NCI-H82 treated with DMSO at 0.1 percent for 48 hours (cell line): ENCODE data around the gene GRAMD4.

Experiments
- DNase-seq: peaks from one replicate; lab custom pipeline; 2025; ENCODE audit not compliant: unreplicated experiment; lab: John Stamatoyannopoulos, UW

Gene GRAMD4

DNA sequence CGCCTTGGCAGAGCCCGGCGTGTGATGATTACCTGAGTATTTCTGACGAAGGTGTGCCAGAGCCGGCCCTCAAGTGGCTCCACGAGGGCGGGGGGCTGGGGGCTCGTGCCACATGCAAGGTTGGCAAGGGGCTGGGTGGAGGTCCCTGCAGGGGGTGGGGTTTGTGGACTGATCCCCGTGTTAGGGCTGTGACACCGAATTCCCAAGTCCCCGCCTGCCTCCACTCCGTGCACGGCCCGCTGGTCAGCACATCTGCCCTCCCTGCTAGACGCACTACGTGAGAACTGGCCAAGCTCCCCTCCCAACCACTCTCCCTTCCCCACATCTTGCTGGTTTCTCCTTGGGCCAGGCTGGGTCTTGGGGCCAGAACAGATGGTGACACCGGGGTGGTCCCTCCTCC lies 34.2 kb downstream of the GRAMD4 start:
- no peak for DNase-seq

GRCh38 chr22:46654927-46655595 lies 34.9 kb downstream of the GRAMD4 start:
- DNase-seq, result no peak

- DNase-seq, result no peak
These were observed 35.8 kb downstream of the GRAMD4 start for GRCh38 chr22:46655861-46656608.

DNA sequence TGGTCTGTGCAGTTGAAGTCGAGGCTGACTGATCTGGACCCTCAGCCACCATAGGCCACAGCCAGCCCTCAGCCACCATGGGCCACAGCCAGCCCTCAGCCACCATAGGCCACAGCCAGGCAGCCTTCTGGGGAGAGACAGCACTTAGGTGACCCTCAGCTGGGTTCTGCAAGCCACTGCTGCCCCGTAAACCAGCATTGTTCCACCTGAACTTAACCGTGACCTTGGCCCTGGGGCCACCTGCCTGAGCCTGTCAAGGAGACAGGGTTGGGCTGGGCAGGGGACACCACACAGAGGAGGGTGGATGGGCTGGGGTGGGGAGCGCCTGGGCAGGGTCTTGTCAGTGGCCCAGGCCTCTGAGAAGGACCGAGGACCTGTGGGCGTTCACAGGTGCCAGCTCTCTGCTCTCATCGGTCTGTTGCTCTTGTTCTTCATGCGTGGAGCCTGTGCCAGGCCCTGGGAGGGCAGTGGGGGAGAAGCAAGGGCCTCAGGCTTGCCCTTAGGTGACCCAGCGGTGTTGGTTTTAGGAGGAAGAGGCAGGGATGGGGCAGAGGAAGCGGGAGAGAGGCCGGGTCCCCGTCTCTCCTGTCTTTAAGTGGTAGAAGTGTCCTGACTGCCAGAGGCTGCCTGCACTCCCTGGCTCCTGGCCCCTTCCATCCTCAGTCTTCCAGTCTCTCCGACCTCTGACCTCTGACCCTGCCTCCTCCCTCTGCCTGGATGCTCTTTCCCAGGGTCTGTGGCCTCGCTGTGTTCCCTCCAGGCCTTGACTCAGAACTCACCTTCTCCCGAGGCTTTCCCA lies 36.9 kb downstream of the GRAMD4 start:
- DNase-seq, result no peak

DNA sequence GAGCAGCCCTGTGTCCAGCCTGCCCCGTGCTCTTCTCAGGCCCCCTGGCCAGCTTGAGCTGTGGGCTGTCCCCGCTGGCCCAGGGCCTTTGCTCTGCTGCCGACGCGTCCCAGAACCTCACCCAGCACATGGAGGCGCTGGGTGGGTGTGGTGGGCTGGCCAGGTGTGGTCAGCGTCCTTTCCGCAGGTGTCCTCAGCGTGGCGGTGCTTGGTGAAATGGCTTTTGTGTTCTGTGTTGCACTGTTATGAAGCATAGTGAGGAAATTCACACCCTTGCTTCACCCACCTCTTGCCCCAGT lies 37.4 kb downstream of the GRAMD4 start:
- DNase-seq, result no peak

- DNase-seq, result no peak
These were observed 38.1 kb downstream of the GRAMD4 start for GRCh38 chr22:46657996-46658947.

- DNase-seq, result no peak
These were observed 39.0 kb downstream of the GRAMD4 start for GRCh38 chr22:46659059-46659790.

DNA sequence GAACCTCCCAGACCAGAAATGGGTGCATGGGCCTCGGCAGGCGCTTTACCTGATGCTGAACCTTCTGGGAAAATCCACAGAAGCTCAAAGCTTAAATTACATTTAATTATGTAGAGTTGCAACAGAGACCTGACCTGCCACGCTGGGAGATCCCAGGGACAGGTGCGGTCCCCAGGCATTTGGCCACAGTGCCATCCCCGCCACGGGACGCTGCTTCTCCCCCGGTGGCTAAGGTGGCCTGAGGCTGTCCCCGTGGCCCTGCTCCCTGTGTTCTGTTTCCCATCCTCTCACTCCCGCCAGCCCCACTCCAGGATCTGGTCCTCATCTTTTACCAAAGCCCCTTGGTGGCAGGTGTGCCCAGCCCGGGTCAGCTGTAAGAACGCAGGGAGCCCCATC lies 39.6 kb downstream of the GRAMD4 start:
- no peak for DNase-seq

- no peak for DNase-seq
These were observed 40.5 kb downstream of the GRAMD4 start for GRCh38 chr22:46660604-46661201.

DNA sequence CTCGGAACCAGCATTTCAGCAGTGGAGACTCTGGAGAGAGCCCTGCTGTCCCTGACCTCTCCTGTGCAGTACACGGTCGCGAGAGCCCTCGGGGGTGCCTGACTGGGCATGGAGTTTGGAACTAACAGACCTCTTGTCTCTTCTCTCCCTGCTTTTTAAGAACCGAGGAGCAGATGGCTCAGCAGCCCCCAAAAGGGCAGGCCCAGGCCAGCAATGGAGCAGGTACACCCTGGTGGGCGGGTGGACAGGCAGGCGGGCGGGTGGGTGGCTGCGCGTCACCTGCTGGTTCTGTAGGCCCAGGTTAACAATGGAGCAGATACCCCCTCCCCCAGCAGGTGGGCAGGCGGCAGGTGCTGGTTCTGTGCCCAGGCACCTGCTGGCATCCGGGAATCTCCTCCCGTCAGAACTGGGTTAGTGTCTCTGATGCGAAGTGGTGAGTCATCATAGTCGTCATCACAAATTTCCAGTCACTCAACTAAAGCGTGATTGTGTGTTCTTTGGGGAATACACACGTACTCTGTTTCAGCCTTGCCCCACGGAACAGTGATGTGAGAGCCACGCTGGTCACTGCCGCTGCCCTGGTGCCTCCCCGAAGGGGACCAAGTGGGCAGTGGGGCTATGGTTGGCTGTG lies 41.1 kb downstream of the GRAMD4 start:
- no peak for DNase-seq

GRCh38 chr22:46662226-46662625 lies 42.0 kb downstream of the GRAMD4 start:
- no peak for DNase-seq

GRCh38 chr22:46663001-46663400 lies 42.8 kb downstream of the GRAMD4 start:
- DNase-seq, result no peak

GRCh38 chr22:46663436-46664100 lies 43.4 kb downstream of the GRAMD4 start:
- DNase-seq, result no peak

- DNase-seq, result no peak
These were observed 44.2 kb downstream of the GRAMD4 start for GRCh38 chr22:46664301-46664855.

GRCh38 chr22:46665151-46665695 lies 45.0 kb downstream of the GRAMD4 start:
- DNase-seq, result no peak

GRCh38 chr22:46665751-46666280 lies 45.6 kb downstream of the GRAMD4 start:
- DNase-seq, result no peak

DNA sequence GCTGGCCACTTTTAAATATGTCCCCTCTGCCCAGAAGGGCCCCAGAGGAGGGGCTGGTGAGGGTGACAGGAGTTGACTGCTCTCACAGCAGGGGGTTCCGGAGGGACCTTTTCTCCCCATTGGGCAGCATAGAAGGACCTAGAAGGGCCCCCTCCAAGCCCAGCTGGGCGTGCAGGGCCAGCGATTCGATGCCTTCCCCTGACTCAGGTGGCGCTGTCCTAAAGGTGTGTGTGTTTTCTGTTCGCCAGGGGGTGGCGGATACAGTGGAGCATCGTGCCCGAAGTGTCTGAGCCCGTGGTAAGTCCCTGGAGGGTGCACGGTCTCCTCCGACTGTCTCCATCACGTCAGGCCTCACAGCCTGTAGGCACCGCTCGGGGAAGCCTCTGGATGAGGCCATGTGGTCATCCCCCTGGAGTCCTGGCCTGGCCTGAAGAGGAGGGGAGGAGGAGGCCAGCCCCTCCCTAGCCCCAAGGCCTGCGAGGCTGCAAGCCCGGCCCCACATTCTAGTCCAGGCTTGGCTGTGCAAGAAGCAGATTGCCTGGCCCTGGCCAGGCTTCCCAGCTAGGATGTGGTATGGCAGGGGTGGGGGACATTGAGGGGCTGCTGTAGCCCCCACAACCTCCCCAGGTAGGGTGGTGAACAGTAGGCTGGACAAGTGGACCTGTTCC lies 46.5 kb downstream of the GRAMD4 start:
- no peak for DNase-seq

DNA sequence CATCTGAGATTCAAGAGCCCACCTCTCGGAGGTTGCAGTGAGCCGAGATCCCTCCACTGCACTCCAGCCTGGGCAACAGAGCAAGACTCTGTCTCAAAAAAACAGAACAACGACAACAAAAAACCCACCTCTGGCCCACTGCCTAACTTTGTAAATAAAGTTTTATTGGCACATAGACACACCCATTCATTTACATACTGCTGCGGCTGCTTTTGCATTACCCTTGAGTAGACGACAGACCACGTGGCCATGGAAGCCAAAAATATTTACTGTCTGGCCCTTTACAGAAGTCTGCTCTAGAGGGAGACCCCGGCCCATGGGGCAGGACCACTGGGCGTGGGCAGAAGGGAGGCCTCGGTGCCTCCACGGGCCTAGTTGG lies 47.0 kb downstream of the GRAMD4 start:
- no peak for DNase-seq
